Posterior cingulate gyrus (tissue), 11 donors: ENCODE data around the gene ADPRH.
"Not testable (repeated sequence)": the region's sequence is repeated elsewhere in the genome, so short reads cannot be mapped to it uniquely, and the experiment has no call there.

Experiments
- DNase-seq, 10 donors: peaks; one replicate each; pipeline versions ENCODE4 v3.0.0 to v3.0.0-alpha.2; 2020 to 2021; ENCODE audit warnings: mixed read lengths in 3 of 10
- intact Hi-C: fragments of 100-400 bp; cut with DNase I; formaldehyde crosslinking; loops from one replicate; pipeline ENCODE4 v1.15.1; 2023

ADPRH gene

DNA sequence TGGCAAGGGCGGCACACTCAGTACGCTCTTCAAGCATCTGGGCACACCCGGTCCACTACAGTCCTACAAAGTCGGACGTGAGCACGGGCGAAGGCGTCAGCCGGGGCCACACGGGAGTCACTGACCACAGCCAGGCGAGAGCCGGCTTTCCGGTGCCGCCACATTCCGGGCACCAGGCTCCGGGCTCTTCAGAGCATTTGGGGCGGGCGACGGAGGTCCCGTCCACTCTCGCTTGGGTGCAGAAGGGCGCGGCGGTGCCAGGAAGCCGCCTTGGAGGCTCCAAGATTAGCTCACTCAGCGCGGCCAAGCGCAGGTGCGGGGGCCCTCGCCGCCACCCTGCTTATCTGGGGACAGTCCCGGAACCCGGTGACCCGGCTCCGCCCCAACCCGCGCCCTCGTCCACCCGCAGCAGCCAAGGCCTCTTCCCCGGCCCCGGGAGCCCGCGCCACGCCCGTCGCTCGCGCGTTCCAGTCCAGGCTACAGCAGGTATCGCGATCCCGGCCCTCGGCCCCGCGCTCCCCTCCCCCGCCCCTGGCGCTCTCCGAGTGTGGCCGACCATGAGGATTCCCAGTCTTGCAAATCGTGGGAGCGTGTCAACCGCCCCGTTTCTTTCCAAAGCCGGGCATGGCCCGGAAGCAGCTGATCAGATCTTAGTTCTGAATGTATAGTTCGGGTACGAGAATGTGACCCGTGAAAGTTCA, at the start of gene ADPRH:
Gene ADPRH (plus strand): TSS at position 127 of the 701 bp plus-strand sequence. CDS start 2,678 bp downstream, outside the sequence.
- peak; percentile 16 to 92 (median 36) for DNase-seq
- intact Hi-C loops = no loop called here

DNA sequence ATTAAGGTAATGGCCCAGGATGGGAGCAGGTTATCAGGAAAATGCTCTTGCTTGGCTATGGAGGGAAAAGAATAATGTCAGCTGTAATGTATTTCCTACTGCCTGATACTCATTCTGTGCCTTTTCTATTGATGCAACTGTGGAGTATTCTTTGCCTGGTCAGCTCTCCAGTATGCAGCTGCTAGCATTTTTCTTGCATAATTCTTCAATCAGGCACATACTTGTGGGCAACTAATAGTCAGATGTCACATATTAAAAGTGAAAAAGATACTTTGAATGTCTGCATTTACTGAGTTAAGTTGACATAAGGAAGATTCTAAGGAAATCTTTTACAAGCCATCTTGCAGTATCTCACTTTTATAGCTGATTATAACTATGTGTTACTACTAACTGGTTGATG, 49.4 kb upstream of the ADPRH start:
- intact Hi-C loops = no loop called here
- no peak for DNase-seq

GRCh38 chr3:119530456-119530855, 48.8 kb upstream of the ADPRH start:
- intact Hi-C loops = no loop called here
- DNase-seq = no peak

GRCh38 chr3:119531151-119531550, 48.1 kb upstream of the ADPRH start:
- intact Hi-C loops = no loop called here
- DNase-seq = no peak

DNA sequence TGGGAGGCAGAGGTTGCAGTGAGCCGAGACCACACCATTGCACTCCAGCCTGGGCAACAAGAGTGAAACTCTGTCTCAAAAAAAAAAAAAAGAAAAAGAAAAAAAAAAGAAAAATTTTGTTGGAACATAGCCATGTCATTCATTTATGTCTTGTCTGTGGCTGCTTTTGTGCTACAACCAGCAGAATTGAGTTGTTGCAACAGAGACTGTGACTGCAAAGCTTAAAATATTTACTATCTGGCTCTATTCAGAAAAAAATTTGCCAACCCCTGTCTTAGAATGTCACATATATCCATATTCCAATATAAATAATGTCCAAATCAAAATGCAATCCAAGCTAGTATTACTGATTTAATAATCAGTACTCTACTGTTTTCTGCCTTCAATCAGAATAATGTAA, 45.0 kb upstream of the ADPRH start:
- intact Hi-C loops = no loop called here
- DNase-seq = no peak

DNA sequence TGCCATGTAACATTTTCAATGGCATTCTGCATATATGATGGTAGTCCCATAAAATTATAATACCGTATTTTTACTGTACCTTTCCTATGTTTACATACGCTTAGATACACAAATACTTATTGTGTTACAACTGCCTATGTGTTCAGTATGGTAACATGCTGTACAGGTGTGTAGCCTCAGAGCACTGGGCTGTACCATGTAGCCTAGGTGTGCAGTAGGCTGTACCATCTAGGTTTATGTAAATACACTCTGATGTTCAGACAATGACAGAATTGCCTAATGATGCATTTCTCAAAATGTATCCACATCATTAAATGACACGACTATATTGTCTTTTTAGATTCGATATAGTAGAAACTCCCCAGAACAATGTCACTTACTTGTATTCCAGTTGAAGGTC, 42.5 kb upstream of the ADPRH start:
- no peak for DNase-seq
- intact Hi-C loops = no loop called here

DNA sequence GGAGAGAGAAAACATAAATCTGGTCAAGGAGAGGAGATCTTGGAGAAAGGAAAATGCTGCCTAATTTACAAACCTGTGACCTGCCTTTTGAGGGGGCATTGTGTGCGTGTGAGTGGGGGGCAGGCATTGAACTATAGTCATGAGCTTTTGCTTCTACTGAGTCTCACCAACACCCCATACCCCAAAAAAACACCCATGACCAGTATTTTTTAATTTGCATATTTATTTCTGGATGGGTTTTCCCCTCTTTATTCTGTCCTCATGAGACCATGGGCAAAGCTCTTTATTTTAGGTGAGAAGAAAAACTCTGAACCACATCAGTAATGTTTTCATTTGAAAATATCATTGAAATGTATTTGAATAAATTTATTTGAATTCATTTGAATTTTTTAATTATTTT, 40.5 kb upstream of the ADPRH start:
- intact Hi-C loops = no loop called here

DNA sequence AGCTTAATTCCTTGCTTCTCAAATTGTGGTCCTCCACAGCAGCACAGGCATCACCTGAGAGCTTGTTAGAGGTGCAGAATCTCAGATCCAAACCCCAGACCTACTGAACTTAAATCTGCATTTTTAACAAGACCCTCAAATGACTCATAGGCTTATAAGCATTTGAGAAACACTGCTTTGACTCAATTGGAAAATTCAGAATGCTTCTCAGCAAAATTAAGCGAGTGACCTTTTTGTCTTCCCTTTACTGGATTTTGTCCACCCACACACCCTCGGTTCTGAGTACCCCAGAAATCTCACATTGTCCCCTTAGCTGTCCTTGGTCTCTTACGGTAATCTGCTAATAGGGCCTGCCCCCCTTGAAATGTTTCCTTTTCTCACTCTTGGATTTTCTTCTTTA, 37.7 kb upstream of the ADPRH start:
- no peak for DNase-seq
- intact Hi-C loops = no loop called here

More for the DNA sequence above, 40.5 kb upstream of the ADPRH start:
- no peak for DNase-seq

DNA sequence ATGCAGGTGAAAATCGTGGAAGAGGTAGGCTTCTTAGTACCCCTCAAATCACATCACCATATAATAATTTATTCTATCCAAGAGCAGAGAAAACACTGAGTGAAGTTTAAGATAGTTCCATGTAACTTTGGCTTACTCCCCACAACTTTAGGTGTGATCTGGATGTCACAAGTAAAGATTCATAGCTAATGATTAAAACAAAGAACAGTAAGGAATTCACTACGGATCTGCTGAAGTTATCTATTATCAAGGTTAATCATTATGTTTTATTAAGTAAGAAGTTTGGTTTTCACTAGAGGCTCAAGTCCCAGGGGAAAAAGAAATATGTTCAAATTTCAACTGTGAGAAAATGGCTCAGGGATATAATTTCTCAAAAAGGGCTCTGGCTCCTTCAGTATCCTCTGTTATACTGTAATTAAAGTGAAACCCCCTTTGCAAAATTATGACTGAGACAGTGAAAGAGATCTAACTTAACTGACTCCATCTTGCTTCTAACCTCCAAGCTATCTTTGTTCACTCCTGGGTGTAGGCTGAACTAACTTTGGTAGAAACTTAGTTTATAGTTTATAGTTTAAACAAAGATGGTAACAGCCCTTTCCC, 37.0 kb upstream of the ADPRH start:
- intact Hi-C loops = no loop called here
- DNase-seq = no peak

- intact Hi-C loops = no loop called here
- no peak for DNase-seq
Measured at GRCh38 chr3:119543147-119543546, 36.1 kb upstream of the ADPRH start.

GRCh38 chr3:119547227-119547626, 32.1 kb upstream of the ADPRH start:
- DNase-seq = no peak
- intact Hi-C loops = no loop called here

- no peak for DNase-seq
- intact Hi-C loops = no loop called here
Measured at GRCh38 chr3:119548341-119548740, 31.0 kb upstream of the ADPRH start.

DNA sequence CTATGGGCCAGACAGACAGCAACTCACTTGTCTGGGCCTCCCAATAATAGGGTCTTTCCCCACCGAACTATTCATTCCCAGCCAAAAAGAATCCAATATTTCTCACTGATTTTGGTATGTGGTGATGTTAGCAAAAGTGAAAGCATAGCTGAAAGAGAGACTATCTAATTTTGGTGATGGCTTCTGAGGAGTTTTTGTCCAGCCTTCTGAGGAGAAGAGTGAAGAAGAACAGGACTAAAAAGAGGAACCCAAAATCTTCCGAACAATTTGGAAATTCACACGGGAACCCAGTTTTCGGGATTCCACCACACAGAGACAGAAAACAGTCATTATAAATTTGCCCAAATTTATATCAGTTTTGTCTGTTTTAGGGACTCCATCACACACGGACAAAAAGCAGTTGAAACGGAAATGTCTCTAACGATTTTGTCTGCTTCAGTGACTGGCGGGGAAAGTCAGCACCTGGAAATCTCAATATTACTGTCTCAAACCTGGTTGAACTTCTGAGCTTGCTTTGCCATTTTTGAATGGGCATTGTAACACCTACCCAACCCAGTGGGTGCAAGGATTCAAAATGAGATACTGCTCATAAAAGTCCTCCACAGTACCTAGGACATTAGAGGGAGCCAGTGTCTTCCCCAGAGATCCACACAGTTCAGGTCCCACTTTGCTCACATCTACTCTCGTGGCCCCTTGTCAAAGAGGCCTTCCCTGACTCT, 28.9 kb upstream of the ADPRH start:
- no peak for DNase-seq
- intact Hi-C loops = loop anchor here (5.0 kb wide), 1 partner anchor 77 kb away; no protein-coding TSS in a partner anchor

- DNase-seq = no peak
- intact Hi-C loops = loop anchor here (5.0 kb wide), 1 partner anchor 76 kb away; no protein-coding TSS in a partner anchor
Measured at GRCh38 chr3:119551598-119551997, 27.7 kb upstream of the ADPRH start.

- DNase-seq = not testable (repeated sequence)
- intact Hi-C loops = loop anchor here (5.0 kb wide), 1 partner anchor 74 kb away; no protein-coding TSS in a partner anchor
Measured at GRCh38 chr3:119552928-119553327, 26.4 kb upstream of the ADPRH start.

- intact Hi-C loops = loop anchor here (5.0 kb wide), 1 partner anchor 73 kb away; no protein-coding TSS in a partner anchor
- DNase-seq = no peak
Measured at GRCh38 chr3:119553823-119554415, 25.4 kb upstream of the ADPRH start.

- no peak for DNase-seq
- intact Hi-C loops = no loop called here
Measured at GRCh38 chr3:119555309-119555735, 24.0 kb upstream of the ADPRH start.

GRCh38 chr3:119555929-119556328, 23.4 kb upstream of the ADPRH start:
- no peak for DNase-seq
- intact Hi-C loops = no loop called here

- intact Hi-C loops = no loop called here
- no peak for DNase-seq
Measured at GRCh38 chr3:119557192-119557876, 22.0 kb upstream of the ADPRH start.

DNA sequence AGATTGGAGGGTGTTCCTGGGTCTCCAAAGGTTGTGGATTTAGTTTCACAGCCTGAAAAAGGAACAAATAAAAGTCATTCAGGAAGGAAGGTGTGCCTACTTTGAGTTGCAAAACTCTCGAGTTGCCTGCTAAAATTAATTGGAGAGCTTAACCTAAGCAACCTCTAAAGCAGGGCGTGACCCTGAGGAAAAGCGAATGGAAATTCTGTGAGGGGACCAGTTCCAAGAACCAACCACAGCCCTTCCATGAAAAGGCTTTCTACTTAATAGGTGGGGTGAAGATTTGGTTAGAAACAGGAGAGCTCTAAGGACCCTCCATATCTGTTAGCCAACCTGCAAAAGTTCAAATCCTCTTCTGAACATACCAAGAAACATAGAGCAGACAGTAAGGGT, 21.4 kb upstream of the ADPRH start:
- intact Hi-C loops = no loop called here
- no peak for DNase-seq
